Upper lobe of left lung (tissue), 4 donors: ENCODE results near the gene PSEN1.

ENCODE experiments used
- POLR2A ChIP-seq, 4 donors: fragments of 450-650 bp; IDR thresholded peaks; one replicate each; pipeline ENCODE4 v1.5.1; 2016 to 2017; ENCODE audit warnings: antibody characterized with exemption in 4 of 4, mild to moderate bottlenecking in 2 of 4
- POLR2AphosphoS5 ChIP-seq, 2 donors: sonication (generic); formaldehyde crosslinking; IDR thresholded peaks; one replicate each; pipeline ENCODE4 v1.5.1; 2017; ENCODE audit warnings: antibody characterized with exemption in 2 of 2
- TF ChIP-seq, protein P1 (sequence below), 6 experiments: fragments of 450-650 bp in 4 of 6; fragments of 200-600 bp in 2 of 6; sonication (generic) in 2 of 6; IDR thresholded peaks; one replicate each; pipeline ENCODE4 v1.5.1; 2016 to 2019; ENCODE audit warnings: antibody characterized with exemption in 6 of 6

DNA sequence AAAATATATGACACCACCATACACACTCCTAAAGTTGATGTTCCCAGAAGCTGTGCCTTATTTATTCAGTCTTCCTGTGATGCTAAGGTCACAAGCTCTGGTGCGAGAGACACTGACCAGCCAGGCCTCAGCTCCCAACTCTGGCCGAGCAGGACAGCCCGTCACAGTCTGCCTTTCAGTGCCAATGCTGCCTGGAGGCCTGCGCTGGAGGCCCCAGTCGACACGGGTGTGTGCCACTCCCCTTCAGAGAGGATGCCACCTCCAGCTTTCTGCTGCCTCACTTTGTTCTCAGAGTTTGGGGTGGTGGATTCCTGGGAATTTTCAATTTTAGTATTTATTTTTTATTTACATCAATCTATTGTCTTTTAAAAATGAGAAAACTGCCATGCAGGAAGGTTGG, 93.7 kb downstream of the PSEN1 start:
- TF ChIP-seq, protein P1, sequence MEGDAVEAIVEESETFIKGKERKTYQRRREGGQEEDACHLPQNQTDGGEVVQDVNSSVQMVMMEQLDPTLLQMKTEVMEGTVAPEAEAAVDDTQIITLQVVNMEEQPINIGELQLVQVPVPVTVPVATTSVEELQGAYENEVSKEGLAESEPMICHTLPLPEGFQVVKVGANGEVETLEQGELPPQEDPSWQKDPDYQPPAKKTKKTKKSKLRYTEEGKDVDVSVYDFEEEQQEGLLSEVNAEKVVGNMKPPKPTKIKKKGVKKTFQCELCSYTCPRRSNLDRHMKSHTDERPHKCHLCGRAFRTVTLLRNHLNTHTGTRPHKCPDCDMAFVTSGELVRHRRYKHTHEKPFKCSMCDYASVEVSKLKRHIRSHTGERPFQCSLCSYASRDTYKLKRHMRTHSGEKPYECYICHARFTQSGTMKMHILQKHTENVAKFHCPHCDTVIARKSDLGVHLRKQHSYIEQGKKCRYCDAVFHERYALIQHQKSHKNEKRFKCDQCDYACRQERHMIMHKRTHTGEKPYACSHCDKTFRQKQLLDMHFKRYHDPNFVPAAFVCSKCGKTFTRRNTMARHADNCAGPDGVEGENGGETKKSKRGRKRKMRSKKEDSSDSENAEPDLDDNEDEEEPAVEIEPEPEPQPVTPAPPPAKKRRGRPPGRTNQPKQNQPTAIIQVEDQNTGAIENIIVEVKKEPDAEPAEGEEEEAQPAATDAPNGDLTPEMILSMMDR (IDR thresholded peaks at IDR 0.05) = no peak
- TF ChIP-seq POLR2AphosphoS5 (IDR thresholded peaks at IDR 0.05) (no peak), POLR2A (IDR thresholded peaks at IDR 0.05) (no peak)
